Motor neuron (in vitro differentiated cells): ENCODE data around the gene ATP12A. TPM values are rescaled to one million over a fixed set of nuclear protein-coding genes. Genes with fewer than 3 reads are reported as not detected.
A peak's percentile ranks its signal among the peaks of the same experiment; 100 is the strongest.

ENCODE experiments used
- ATAC-seq, 8 experiments: fragments of 200-7000 bp; cut with Tn5 transposase; replicated peaks in 6 of 8; 2 replicates each; pipeline ENCODE4 v1.8.0; 2021; ENCODE audit warnings: mild to moderate bottlenecking in 8 of 8, moderate library complexity in 8 of 8
- H3K27ac ChIP-seq, 2 donors: fragments of 250-450 bp; sonication (Bioruptor Pico); 2 replicates each; pipeline ENCODE4 v1.9.0; 2021; ENCODE audit warnings: antibody characterized with exemption in 2 of 2, mild to moderate bottlenecking in 2 of 2, moderate library complexity in 1 of 2
- H3K4me1 ChIP-seq, 2 donors: fragments of 250-450 bp; sonication (Bioruptor Pico); replicated peaks in 1 of 2; 2 replicates each; pipeline ENCODE4 v1.6.1; 2021; ENCODE audit warnings: antibody characterized with exemption in 2 of 2, mild to moderate bottlenecking in 2 of 2, moderate library complexity in 1 of 2
- H3K4me3 ChIP-seq, 5 donors: fragments of 250-450 bp; sonication (Bioruptor Pico); 2 replicates each; pipeline ENCODE4 v1.9.0; 2021; ENCODE audit warnings: antibody characterized with exemption in 5 of 5, mild to moderate bottlenecking in 5 of 5, moderate library complexity in 4 of 5
- WGBS, 10 experiments: fragments of 450-650 bp; shearing (Covaris generic); methylation state at CpG; one replicate each; pipeline ENCODE4 v1.0.0; 2022; 5-methylcytosine and 5-hydroxymethylcytosine counted together
- in situ Hi-C, 9 experiments: fragments of 400-800 bp; cut with MboI; loops; one replicate each; pipeline ENCODE4 v1.15.0; 2021; ENCODE audit warnings: low sequenced_read_pairs in 9 of 9, low pct_unique_long_range_greater_than_20kb in 2 of 9; ENCODE audit not compliant: unreplicated experiment in 9 of 9
- total RNA-seq, 8 experiments: library from RNA; unstranded; fragments of 300-600 nt; gene quantifications; 2 replicates each; pipeline versions ENCODE4 v1.2.3 to v1.2.4, GENCODE V29; 2022

Gene ATP12A
- total RNA-seq, 8 experiments from 2014 or later = 0.05 to 0.09 TPM; not detected in 6

- no peak overlapping the region for H3K4me3 ChIP-seq
- in situ Hi-C loops = no loop called here
- 7 to 92% (median 44%) methylated on average over 2 to 5 of the region's 5 CpGs; no CpG with 5 or more reads in 1 of the 10 experiments for WGBS, 10 experiments
These were observed 3.1 kb downstream of the ATP12A start for GRCh38 chr13:24683351-24683750.

GRCh38 chr13:24683838-24684599 is 3.8 kb downstream of the ATP12A start:
- Histone ChIP-seq H3K27ac (no peak overlapping the region), H3K4me3 (no peak overlapping the region), H3K4me1 (peaks cover 0 to 4% of the 10 kb centered on the region in 2 donors)
- WGBS, 10 experiments = 0 to 20% (median 6%) methylated on average over 1 to 3 of the region's 4 CpGs; no CpG with 5 or more reads in 6 of the 10 experiments
- in situ Hi-C loops = no loop called here
- peak; percentile 48 to 77 (median 60) for ATAC-seq

More at GRCh38 chr13:24683351-24683750, 3.1 kb downstream of the ATP12A start:
- no peak for ATAC-seq
- peaks cover 0 to 4% of the 10 kb centered on the region in 2 donors for H3K4me1 ChIP-seq
- H3K27ac ChIP-seq = no peak overlapping the region

- in situ Hi-C loops = no loop called here
- no peak overlapping the region for H3K27ac ChIP-seq
- H3K4me1 ChIP-seq = peaks cover 0 to 4% of the 10 kb centered on the region in 2 donors
- WGBS, 10 experiments = 0 to 64% (median 26%) methylated on average over 1 to 4 of the region's 4 CpGs; no CpG with 5 or more reads in 4 of the 10 experiments
- H3K4me3 ChIP-seq = no peak overlapping the region
- peak in 2 of 8 experiments; percentile 31 to 60 for ATAC-seq
These were observed 4.4 kb downstream of the ATP12A start for GRCh38 chr13:24684600-24684998.

DNA sequence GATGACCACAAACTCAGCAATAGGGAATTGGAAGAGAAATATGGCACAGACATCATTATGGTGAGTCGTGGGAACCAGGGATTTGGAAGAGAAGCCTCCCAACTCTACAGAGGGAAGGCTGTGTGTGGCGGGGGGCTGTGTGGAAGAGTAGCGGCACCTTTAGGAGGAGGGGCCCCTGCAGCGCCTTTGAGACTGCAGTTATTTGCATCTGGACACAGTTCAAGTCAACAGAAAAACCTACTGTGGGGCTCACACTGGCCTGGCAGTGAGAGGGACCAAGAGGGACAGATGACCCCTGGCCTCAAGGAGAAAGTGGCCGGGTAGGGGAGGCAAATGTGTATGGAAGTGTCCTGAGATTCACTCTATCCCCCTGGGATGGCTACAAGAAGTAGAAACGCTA is 5.1 kb downstream of the ATP12A start:
- H3K27ac ChIP-seq = no peak overlapping the region
- H3K4me1 ChIP-seq = peaks cover 0 to 4% of the 10 kb centered on the region in 2 donors
- WGBS, 10 experiments = 17 to 82% (median 61%) methylated on average over 1 to 5 of the region's 6 CpGs; no CpG with 5 or more reads in 2 of the 10 experiments
- no peak overlapping the region for H3K4me3 ChIP-seq
- in situ Hi-C loops = no loop called here
- no peak for ATAC-seq

DNA sequence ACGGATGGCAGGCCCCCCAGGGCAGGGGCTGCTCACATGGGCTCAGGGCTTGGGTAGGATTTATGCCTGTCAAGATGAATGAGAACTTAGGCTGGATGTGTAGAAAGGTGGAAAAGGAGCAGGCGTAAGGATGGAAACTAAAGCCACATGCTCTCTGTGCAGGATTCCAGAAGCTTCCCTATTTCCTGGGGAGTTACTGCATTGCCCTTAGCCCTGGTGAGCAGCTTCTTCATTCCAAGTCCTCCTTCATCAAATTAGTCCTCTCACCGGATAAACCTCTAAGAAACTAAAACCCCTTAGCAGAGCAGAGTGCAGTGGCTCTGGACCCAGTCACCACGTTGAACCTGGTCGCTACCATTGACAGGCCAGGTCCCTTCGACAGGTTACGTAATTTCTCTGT is 7.4 kb downstream of the ATP12A start:
- 37 to 91% (median 84%) methylated on average over 2 to 5 of the region's 7 CpGs; no CpG with 5 or more reads in 3 of the 10 experiments for WGBS, 10 experiments
- ATAC-seq = no peak
- Histone ChIP-seq H3K4me3 (no peak overlapping the region), H3K27ac (no peak overlapping the region), H3K4me1 (peaks cover 0 to 4% of the 10 kb centered on the region in 2 donors)
- in situ Hi-C loops = no loop called here

DNA sequence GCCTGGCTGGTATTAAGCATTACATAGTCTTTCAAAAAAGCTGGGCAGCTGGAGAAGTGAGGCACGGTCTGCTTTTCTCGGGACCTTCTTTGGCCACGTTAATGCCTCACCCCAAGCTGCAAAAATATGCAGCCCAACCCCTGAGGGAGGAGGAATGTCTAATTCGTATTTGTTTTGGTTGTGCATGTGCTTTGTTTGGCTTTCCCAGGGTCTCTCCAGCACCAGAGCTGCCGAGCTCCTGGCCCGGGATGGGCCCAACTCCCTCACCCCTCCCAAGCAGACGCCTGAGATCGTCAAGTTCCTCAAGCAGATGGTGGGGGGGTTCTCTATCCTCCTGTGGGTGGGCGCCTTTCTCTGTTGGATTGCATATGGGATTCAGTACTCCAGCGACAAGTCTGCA is 7.9 kb downstream of the ATP12A start:
- Histone ChIP-seq H3K27ac (no peak overlapping the region), H3K4me1 (peaks cover 0 to 4% of the 10 kb centered on the region in 2 donors), H3K4me3 (no peak overlapping the region)
- 6 to 60% (median 28%) methylated on average over 1 to 8 of the region's 10 CpGs; no CpG with 5 or more reads in 4 of the 10 experiments for WGBS, 10 experiments
- in situ Hi-C loops = no loop called here
- ATAC-seq = peak in 1 of 8 experiments; percentile 33

DNA sequence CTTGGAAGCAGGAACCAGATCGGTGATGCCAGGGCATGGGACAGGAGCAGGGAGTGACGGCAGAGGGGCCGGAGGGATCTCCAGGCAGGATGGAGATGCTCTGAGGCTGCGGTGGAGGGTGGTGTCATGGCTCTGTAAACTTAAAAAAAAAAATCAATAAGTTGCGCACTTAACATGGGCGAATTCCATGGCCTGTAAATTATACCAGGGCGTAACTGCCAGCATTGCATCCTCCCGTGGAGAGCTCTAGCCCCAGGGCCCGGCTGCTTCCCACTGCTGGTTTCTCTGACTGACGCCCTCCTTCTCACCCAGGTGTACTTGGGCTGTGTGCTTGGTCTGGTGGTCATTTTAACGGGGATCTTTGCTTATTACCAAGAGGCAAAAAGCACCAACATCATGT is 8.7 kb downstream of the ATP12A start:
- peak in 1 of 8 experiments; percentile 81 for ATAC-seq
- H3K4me1 ChIP-seq = peaks cover 0 to 4% of the 10 kb centered on the region in 2 donors
- 23 to 100% (median 68%) methylated on average over 3 to 7 of the region's 11 CpGs; no CpG with 5 or more reads in 2 of the 10 experiments for WGBS, 10 experiments
- in situ Hi-C loops = no loop called here
- no peak overlapping the region for H3K4me3 ChIP-seq
- no peak overlapping the region for H3K27ac ChIP-seq

GRCh38 chr13:24691381-24691780 is 11.2 kb downstream of the ATP12A start:
- no peak overlapping the region for H3K27ac ChIP-seq
- 17 to 86% (median 80%) methylated on average over 1 to 5 of the region's 5 CpGs; no CpG with 5 or more reads in 3 of the 10 experiments for WGBS, 10 experiments
- no peaks in the 10 kb centered on the region for H3K4me1 ChIP-seq
- H3K4me3 ChIP-seq = no peak overlapping the region
- no peak for ATAC-seq
- in situ Hi-C loops = no loop called here

GRCh38 chr13:24692561-24692960 is 12.4 kb downstream of the ATP12A start:
- in situ Hi-C loops = no loop called here
- ATAC-seq = peak in 2 of 8 experiments; percentile 29 to 44
- Histone ChIP-seq H3K4me1 (no peaks in the 10 kb centered on the region), H3K4me3 (no peak overlapping the region), H3K27ac (no peak overlapping the region)
- 0 to 83% (median 55%) methylated on average over 1 to 4 of the region's 4 CpGs; no CpG with 5 or more reads in 2 of the 10 experiments for WGBS, 10 experiments

GRCh38 chr13:24693862-24694471 is 13.8 kb downstream of the ATP12A start:
- WGBS, 10 experiments = 20 to 80% (median 48%) methylated on average over 1 to 17 of the region's 17 CpGs
- in situ Hi-C loops = no loop called here

GRCh38 chr13:24694907-24695306 is 14.7 kb downstream of the ATP12A start:
- 53 to 90% (median 82%) methylated on average over 1 to 8 of the region's 12 CpGs; no CpG with 5 or more reads in 4 of the 10 experiments for WGBS, 10 experiments
- H3K4me1 ChIP-seq = no peaks in the 10 kb centered on the region

More at GRCh38 chr13:24693862-24694471, 13.8 kb downstream of the ATP12A start:
- Histone ChIP-seq H3K27ac (no peak overlapping the region), H3K4me3 (no peak overlapping the region), H3K4me1 (no peaks in the 10 kb centered on the region)
- peak in 7 of 8 experiments; percentile 33 to 97 (median 81) for ATAC-seq

GRCh38 chr13:24698686-24699085 is 18.5 kb downstream of the ATP12A start:
- 30 to 100% (median 70%) methylated on average over 1 to 9 of the region's 12 CpGs; no CpG with 5 or more reads in 4 of the 10 experiments for WGBS, 10 experiments
- Histone ChIP-seq H3K4me3 (no peak overlapping the region), H3K4me1 (no peaks in the 10 kb centered on the region), H3K27ac (no peak overlapping the region)
- no peak for ATAC-seq
- in situ Hi-C loops = no loop called here

More at GRCh38 chr13:24694907-24695306, 14.7 kb downstream of the ATP12A start:
- in situ Hi-C loops = no loop called here
- H3K27ac ChIP-seq = no peak overlapping the region
- no peak for ATAC-seq
- H3K4me3 ChIP-seq = no peak overlapping the region

DNA sequence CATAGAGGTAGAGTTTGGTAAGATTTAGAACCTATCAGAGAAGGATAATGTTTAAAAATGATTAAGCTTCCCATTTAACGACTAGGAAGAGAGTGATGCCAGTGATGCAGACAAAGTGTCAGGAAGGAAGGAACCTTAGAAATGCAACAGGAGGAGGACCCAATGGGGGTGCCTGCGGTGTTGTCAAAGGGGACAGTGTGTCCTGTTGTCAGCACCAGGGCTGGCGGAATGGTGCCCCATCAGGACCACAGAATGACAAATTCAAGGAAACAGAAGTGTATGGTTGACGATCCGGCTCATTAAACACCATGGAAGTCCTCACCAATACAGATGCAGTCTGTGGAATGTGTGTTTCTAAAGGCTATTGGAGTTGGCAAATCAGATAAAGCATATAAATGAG is 19.3 kb downstream of the ATP12A start:
- Histone ChIP-seq H3K4me1 (no peaks in the 10 kb centered on the region), H3K27ac (no peak overlapping the region), H3K4me3 (no peak overlapping the region)
- no peak for ATAC-seq
- in situ Hi-C loops = no loop called here
- 24 to 92% (median 77%) methylated on average over 1 to 5 of the region's 5 CpGs; no CpG with 5 or more reads in 1 of the 10 experiments for WGBS, 10 experiments
